Endothelial cell of umbilical vein (primary cell): ENCODE measurements around the gene SLC20A1. TPM values are rescaled to one million over a fixed set of nuclear protein-coding genes. Genes with fewer than 3 reads are reported as not detected.

Experiments used
- BruUV-seq: library from RNA; stranded (reverse); fragments of 400-500 nt; replicated peaks from 2 replicates; lab custom pipeline; 2021; lab: Mats Ljungman, UMichigan
- CTCF ChIA-PET: fragments of 300-600, 350-600 bp; sonication (Branson Sonifier 250); formaldehyde crosslinking; loops from one replicate; lab custom pipeline; 2021; ENCODE audit warnings: antibody characterized with exemption, inconsistent platforms; lab: Charles Lee
- POLR2A ChIA-PET: fragments of 300-600, 350-600 bp; sonication (Branson Sonifier 250); formaldehyde crosslinking; loops from one replicate; lab custom pipeline; 2021; ENCODE audit warnings: antibody characterized with exemption, inconsistent platforms; lab: Charles Lee
- DNase-seq: peaks from one replicate; pipeline ENCODE4 v3.0.0-alpha.2; 2011; ENCODE audit warnings: low read depth, low spot score
- FAIRE-seq: peaks from 2 replicates; lab custom pipeline; 2011; peaks lifted over from hg19 to GRCh38; lab: Jason Lieb, UNC
- H2AFZ ChIP-seq: 2 replicates; pipeline ENCODE4 v1.6.0; 2012; ENCODE audit warnings: low read depth, low read length, control low read depth, inconsistent platforms
- H3K27ac ChIP-seq: 2 replicates; pipeline ENCODE4 v1.5.1; 2011; ENCODE audit warnings: low read depth, mild to moderate bottlenecking, control low read depth, low read length, moderate library complexity; ENCODE audit not compliant: insufficient read depth
- H3K27me3 ChIP-seq, 2 experiments: 2 replicates each; pipeline versions ENCODE4 v1.6.0 to v1.6.1; 2011; ENCODE audit warnings: low read length in 2 of 2, mixed read lengths in 1 of 2; ENCODE audit not compliant: control insufficient read depth in 2 of 2, insufficient read depth in 2 of 2
- H3K36me3 ChIP-seq, 2 experiments: 2 replicates in 1 of 2; 3 replicates in 1 of 2; pipeline ENCODE4 v1.5.1; 2011; ENCODE audit warnings: low read length in 2 of 2, mild to moderate bottlenecking in 1 of 2, moderate library complexity in 1 of 2; ENCODE audit not compliant: control insufficient read depth in 2 of 2, insufficient read depth in 2 of 2; ENCODE audit errors: extremely low read depth in 1 of 2
- H3K4me1 ChIP-seq: 3 replicates; pipeline ENCODE4 v1.5.1; 2011; ENCODE audit warnings: mild to moderate bottlenecking, low read length; ENCODE audit not compliant: control insufficient read depth, insufficient read depth; ENCODE audit errors: extremely low read depth
- H3K4me2 ChIP-seq: 2 replicates; pipeline ENCODE4 v1.6.1; 2011; ENCODE audit warnings: low read length, control low read depth, mixed read lengths; ENCODE audit not compliant: insufficient read depth
- H3K4me3 ChIP-seq, 3 experiments: fragments of 200-600 bp in 1 of 3; sonication (generic), shearing (Covaris generic) in 1 of 3; replicated peaks in 1 of 3; 2 replicates each; pipeline ENCODE4 v1.5.1; 2011 to 2016; ENCODE audit warnings: control low read depth in 3 of 3, low read length in 3 of 3, mild to moderate bottlenecking in 2 of 3, inconsistent platforms in 1 of 3, low read depth in 1 of 3, moderate library complexity in 1 of 3; ENCODE audit not compliant: insufficient read depth in 1 of 3
- H3K79me2 ChIP-seq: 2 replicates; pipeline ENCODE4 v1.6.0; 2012; ENCODE audit warnings: low read length, inconsistent platforms; ENCODE audit not compliant: control insufficient read depth, insufficient read depth
- H3K9ac ChIP-seq: replicated peaks from 2 replicates; pipeline ENCODE3; 2011; ENCODE audit warnings: low read length, control low read depth; ENCODE audit not compliant: insufficient read depth; ENCODE audit errors: extremely low read depth
- H3K9me1 ChIP-seq: replicated peaks from 3 replicates; pipeline ENCODE4 v1.6.0; 2011; ENCODE audit warnings: mild to moderate bottlenecking, low read length; ENCODE audit not compliant: control insufficient read depth, insufficient read depth; ENCODE audit errors: extremely low read depth
- H3K9me3 ChIP-seq: replicated peaks from 2 replicates; pipeline ENCODE4 v1.5.1; 2012; ENCODE audit warnings: low read length, inconsistent platforms; ENCODE audit not compliant: control insufficient read depth, insufficient read depth
- H4K20me1 ChIP-seq: replicated peaks from 2 replicates; pipeline ENCODE3; 2011; ENCODE audit warnings: mild to moderate bottlenecking, low read length; ENCODE audit not compliant: control insufficient read depth, insufficient read depth; ENCODE audit errors: extremely low read depth
- CTCF ChIP-seq, 2 donors: IDR thresholded peaks; 1 replicate in 1 of 2; 2 replicates in 1 of 2; pipeline ENCODE4 v1.5.1; 2011; ENCODE audit warnings: low read length in 2 of 2, mild to moderate bottlenecking in 2 of 2, moderate library complexity in 2 of 2, control low read depth in 1 of 2, inconsistent platforms in 1 of 2, low read depth in 1 of 2; ENCODE audit not compliant: insufficient read depth in 1 of 2; ENCODE audit errors: extremely low read depth in 1 of 2
- EZH2 ChIP-seq: IDR thresholded peaks from 2 replicates; pipeline ENCODE4 v1.6.1; 2012; ENCODE audit warnings: borderline replicate concordance, low read depth, mild to moderate bottlenecking, moderate library complexity, low read length, inconsistent platforms; ENCODE audit not compliant: severe bottlenecking
- FOS ChIP-seq: IDR thresholded peaks from 2 replicates; pipeline ENCODE4 v1.6.1; 2011; ENCODE audit warnings: mild to moderate bottlenecking, low read length, moderate library complexity, borderline replicate concordance; ENCODE audit not compliant: insufficient read depth
- GATA2 ChIP-seq: IDR thresholded peaks from 2 replicates; pipeline ENCODE4 v1.7.0; 2011; ENCODE audit warnings: low read depth, mild to moderate bottlenecking, moderate library complexity, mixed read lengths, low read length; ENCODE audit not compliant: insufficient read length, insufficient read depth
- JUN ChIP-seq: IDR thresholded peaks from 2 replicates; pipeline ENCODE4 v1.6.1; 2011; ENCODE audit warnings: borderline replicate concordance, low read depth; ENCODE audit not compliant: insufficient read length, insufficient read depth
- MYC ChIP-seq: IDR thresholded peaks from one replicate; pipeline ENCODE4 v1.6.1; 2011; ENCODE audit warnings: mild to moderate bottlenecking, low read depth, low read length
- dilution Hi-C: fragments of 300-500 bp; cut with MboI; formaldehyde crosslinking; loops from one replicate; pipeline ENCODE4 v1.15.0; 2019; ENCODE audit warnings: low sequenced_read_pairs; ENCODE audit not compliant: extremely low pct_ligation_motif_present
- intact Hi-C: fragments of 100-400 bp; cut with micrococcal nuclease; formaldehyde crosslinking; loops from one replicate; pipeline ENCODE4 v1.10.0; 2022
- polyA plus RNA-seq, 4 experiments: library from polyadenylated mRNA; depleted of rRNA in 3 of 4; stranded (reverse) in 3 of 4; unstranded in 1 of 4; fragments of >200 nt; gene quantifications; 2 replicates each; pipeline versions ENCODE4 v1.2.1 to v1.2.3, GENCODE V29; 2011 to 2012; ENCODE audit warnings: missing spikeins in 1 of 4
- total RNA-seq: library from RNA; stranded (reverse); gene quantifications from 2 replicates; pipeline ENCODE4 v1.2.3, GENCODE V29; 2021

SLC20A1 gene
- total and polyA plus RNA-seq, 2 donors (not counting 3 experiments of a cell fraction or from before 2014, with no cell fraction given) = 52.7 to 149 TPM

DNA sequence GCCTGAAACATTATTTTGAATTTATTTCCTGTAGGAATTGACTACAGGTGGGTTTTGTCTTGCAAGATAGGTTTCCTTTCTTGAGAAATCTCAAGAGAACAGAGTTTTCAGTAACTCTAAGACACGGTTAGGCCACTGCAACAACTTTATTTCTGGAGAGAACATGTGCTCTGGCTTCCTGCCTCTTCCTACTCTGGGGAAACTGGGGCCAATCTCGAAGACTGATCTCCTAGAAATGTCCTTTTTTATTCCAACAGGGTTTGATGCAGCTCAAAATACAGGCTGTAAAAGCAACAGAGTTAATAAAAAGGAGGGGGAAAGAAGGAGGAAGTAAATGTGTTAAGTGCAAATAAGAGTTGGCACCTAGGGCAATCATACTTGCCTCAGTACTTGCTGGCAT lies 4.0 kb upstream of the SLC20A1 start:
- no peaks in the 10 kb centered on the region for H3K27me3 ChIP-seq
- no peaks in the 10 kb centered on the region for H3K36me3 ChIP-seq
- ChIA-PET POLR2A (interaction anchor here (0.7 to 0.8 kb wide), 2 partner anchors 12 to 14 kb away, joined by 3 to 5 read pairs; no protein-coding TSS in a partner anchor), CTCF (interaction anchor here (1.0 to 3.9 kb wide), 5 partner anchors 10 to 41 kb away, joined by 3 to 51 read pairs (median 4); no protein-coding TSS in a partner anchor)
- H4K20me1 ChIP-seq = no peaks in the 10 kb centered on the region
- H3K9ac ChIP-seq = no peak overlapping the region
- H3K4me2 ChIP-seq = no peak overlapping the region
- H3K4me3 ChIP-seq = no peak overlapping the region
- FAIRE-seq = peak; percentile 18
- peaks cover 22% of the 10 kb centered on the region for H3K79me2 ChIP-seq
- intact Hi-C loops = loop anchor here (1.0 kb wide), 1 partner anchor 14 kb away; no protein-coding TSS in a partner anchor
- TF ChIP-seq GATA2 = no peak
- no peak for TF ChIP-seq MYC
- no peak for TF ChIP-seq JUN
- TF ChIP-seq EZH2 = no peak
- no peaks in the 10 kb centered on the region for H3K9me3 ChIP-seq
- no peak for DNase-seq
- no TSS peak for BruUV-seq
- no peak overlapping the region for H2AFZ ChIP-seq
- H3K27ac ChIP-seq = peak overlapping the region; percentile 70
- H3K9me1 ChIP-seq = no peaks in the 10 kb centered on the region
- peaks cover 50% of the 10 kb centered on the region for H3K4me1 ChIP-seq
- dilution Hi-C loops = no loop called here

GRCh38 chr2:112642561-112642960 lies 3.2 kb upstream of the SLC20A1 start:
- DNase-seq = no peak
- TF ChIP-seq EZH2 = no peak
- no peak for TF ChIP-seq CTCF (IDR thresholded peaks at IDR 0.05; ENCODE audit: extremely low read depth in 1 of 2, insufficient read depth in 1 of 2, low read depth in 1 of 2, low read length in 2 of 2)
- no peak for TF ChIP-seq FOS
- no peaks in the 10 kb centered on the region for H3K27me3 ChIP-seq
- H3K79me2 ChIP-seq = peaks cover 31% of the 10 kb centered on the region
- no peak for FAIRE-seq
- no peak overlapping the region for H3K4me2 ChIP-seq
- intact Hi-C loops = no loop called here
- no peaks in the 10 kb centered on the region for H3K9me1 ChIP-seq
- CTCF ChIA-PET = interaction anchor here (0.9 to 3.9 kb wide), 3 partner anchors 9 to 42 kb away, joined by 3 to 51 read pairs (median 8); no protein-coding TSS in a partner anchor
- no peaks in the 10 kb centered on the region for H4K20me1 ChIP-seq
- H3K9ac ChIP-seq = no peak overlapping the region
- peaks cover 0 to 5% of the 10 kb centered on the region in 2 experiments for H3K36me3 ChIP-seq
- no peak overlapping the region for H3K4me3 ChIP-seq
- H3K4me1 ChIP-seq = peaks cover 55% of the 10 kb centered on the region
- H2AFZ ChIP-seq = no peak overlapping the region
- no TSS peak for BruUV-seq
- dilution Hi-C loops = no loop called here
- no peaks in the 10 kb centered on the region for H3K9me3 ChIP-seq
- POLR2A ChIA-PET = no interaction called here
- peak overlapping the region; percentile 28 for H3K27ac ChIP-seq
